Tibial nerve (tissue), 4 donors: ENCODE measurements around the gene TM2D3. TPM values are rescaled to one million over a fixed set of nuclear protein-coding genes. Genes with fewer than 3 reads are reported as not detected.

Source experiments
- DNase-seq, 2 donors: peaks; one replicate each; pipeline ENCODE4 v3.0.0-alpha.2; 2019; ENCODE audit warnings: low spot score in 2 of 2
- H3K27ac ChIP-seq, 4 donors: fragments of 200-600 bp; sonication (generic) in 3 of 4; one replicate each; pipeline ENCODE4 v1.5.1; 2017 to 2019; ENCODE audit warnings: mild to moderate bottlenecking in 1 of 4
- H3K27me3 ChIP-seq, 2 donors: fragments of 200-600 bp; sonication (generic) in 1 of 2; one replicate each; pipeline versions ENCODE4 v1.5.1 to v1.6.0; 2017 to 2019
- H3K36me3 ChIP-seq, 3 donors: fragments of 200-600 bp; sonication (generic); one replicate each; pipeline ENCODE4 v1.5.1; 2018 to 2019
- H3K4me1 ChIP-seq, 4 donors: fragments of 200-600 bp; sonication (generic) in 3 of 4; one replicate each; pipeline ENCODE4 v1.5.1; 2017 to 2019
- H3K4me3 ChIP-seq, 4 donors: fragments of 200-600 bp; sonication (generic) in 3 of 4; one replicate each; pipeline ENCODE4 v1.5.1; 2017 to 2019; ENCODE audit warnings: mild to moderate bottlenecking in 1 of 4, moderate library complexity in 1 of 4
- H3K9me3 ChIP-seq, 4 donors: fragments of 200-600 bp; sonication (generic) in 3 of 4; one replicate each; pipeline ENCODE4 v1.5.1; 2017 to 2019
- EP300 ChIP-seq, 2 donors: sonication (generic); formaldehyde crosslinking; IDR thresholded peaks; one replicate each; pipeline ENCODE4 v1.6.1; 2017; ENCODE audit warnings: antibody characterized with exemption in 2 of 2, mild to moderate bottlenecking in 1 of 2
- POLR2A ChIP-seq, 2 donors: fragments of 450-650 bp; IDR thresholded peaks; one replicate each; pipeline ENCODE4 v1.6.1; 2017; ENCODE audit warnings: antibody characterized with exemption in 2 of 2, mild to moderate bottlenecking in 2 of 2, moderate library complexity in 2 of 2
- WGBS, 2 donors: methylation state at CpG; one replicate each; pipeline ENCODE4 v1.1.5; 2018; 5-methylcytosine and 5-hydroxymethylcytosine counted together
- total RNA-seq, 4 donors: library from RNA; depleted of rRNA; stranded (reverse); fragments of >200 nt; gene quantifications; one replicate each; pipeline ENCODE4 v1.1.0, GENCODE V29; 2016
- TF ChIP-seq, protein P1 (sequence below), 5 experiments: fragments of 200-600 bp in 3 of 5; fragments of 450-650 bp in 2 of 5; sonication (generic) in 3 of 5; IDR thresholded peaks; one replicate each; pipeline ENCODE4 v1.5.1; 2016 to 2019; ENCODE audit warnings: antibody characterized with exemption in 5 of 5, mild to moderate bottlenecking in 3 of 5, moderate library complexity in 2 of 5

TM2D3 gene
- total RNA-seq = 10 to 100 TPM; 33.5 to 54.0 (median 40.9) TPM

GRCh38 chr15:101652098-101652785 is at the start of gene TM2D3:
TSS of gene TM2D3 (minus strand) at chr15:101652381. CDS start at chr15:101652361, 20 bp downstream.
- H3K27me3 ChIP-seq = no peaks in the 10 kb centered on the region
- DNase-seq = peak; percentile 86
- peaks cover 0 to 47% (median 26%) of the 10 kb centered on the region in 4 donors for H3K4me1 ChIP-seq
- H3K4me3 ChIP-seq = peak within 1 kb of the TSS; percentile 74 to 87 (median 79)
- peak within 1 kb of the TSS; percentile 92 to 98 (median 96) for H3K27ac ChIP-seq
- TF ChIP-seq, protein P1, sequence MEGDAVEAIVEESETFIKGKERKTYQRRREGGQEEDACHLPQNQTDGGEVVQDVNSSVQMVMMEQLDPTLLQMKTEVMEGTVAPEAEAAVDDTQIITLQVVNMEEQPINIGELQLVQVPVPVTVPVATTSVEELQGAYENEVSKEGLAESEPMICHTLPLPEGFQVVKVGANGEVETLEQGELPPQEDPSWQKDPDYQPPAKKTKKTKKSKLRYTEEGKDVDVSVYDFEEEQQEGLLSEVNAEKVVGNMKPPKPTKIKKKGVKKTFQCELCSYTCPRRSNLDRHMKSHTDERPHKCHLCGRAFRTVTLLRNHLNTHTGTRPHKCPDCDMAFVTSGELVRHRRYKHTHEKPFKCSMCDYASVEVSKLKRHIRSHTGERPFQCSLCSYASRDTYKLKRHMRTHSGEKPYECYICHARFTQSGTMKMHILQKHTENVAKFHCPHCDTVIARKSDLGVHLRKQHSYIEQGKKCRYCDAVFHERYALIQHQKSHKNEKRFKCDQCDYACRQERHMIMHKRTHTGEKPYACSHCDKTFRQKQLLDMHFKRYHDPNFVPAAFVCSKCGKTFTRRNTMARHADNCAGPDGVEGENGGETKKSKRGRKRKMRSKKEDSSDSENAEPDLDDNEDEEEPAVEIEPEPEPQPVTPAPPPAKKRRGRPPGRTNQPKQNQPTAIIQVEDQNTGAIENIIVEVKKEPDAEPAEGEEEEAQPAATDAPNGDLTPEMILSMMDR (IDR thresholded peaks at IDR 0.05) = peak; percentile 83 to 98 (median 88)
- TF ChIP-seq POLR2A (IDR thresholded peaks at IDR 0.05) = peak; percentile 91 to 98
- peak; percentile 75 to 97 for TF ChIP-seq EP300 (IDR thresholded peaks at IDR 0.05)
- WGBS, 2 donors = 0 to 1% methylated on average over 40 to 49 of the region's 75 CpGs
- H3K9me3 ChIP-seq = no peaks in the 10 kb centered on the region
- peaks cover 0 to 41% (median 0%) of the 10 kb centered on the region in 3 donors for H3K36me3 ChIP-seq

DNA sequence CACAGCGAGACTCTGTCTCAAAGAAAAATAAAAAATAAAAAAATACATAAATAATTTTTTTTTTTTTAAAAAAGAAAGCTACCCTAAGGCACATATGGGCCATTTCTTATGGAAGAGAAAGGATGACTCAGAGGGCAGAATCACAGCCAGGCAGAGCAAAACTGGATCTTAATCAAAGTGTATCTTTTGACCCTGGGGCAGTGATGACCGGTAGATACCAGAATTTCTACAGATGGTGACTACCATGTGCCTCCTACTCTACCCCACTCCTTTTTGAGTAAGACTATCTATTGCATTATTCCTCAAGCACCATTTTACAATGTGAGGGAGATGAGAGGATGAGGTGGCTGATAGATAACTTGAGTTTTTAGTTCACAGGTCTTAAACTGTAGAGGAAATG is 46.1 kb upstream of the TM2D3 start:
- DNase-seq = no peak
- TF ChIP-seq EP300 (IDR thresholded peaks at IDR 0.05) = no peak
- TF ChIP-seq POLR2A (IDR thresholded peaks at IDR 0.05) = no peak
- TF ChIP-seq, protein P1 (IDR thresholded peaks at IDR 0.05) = no peak
- Histone ChIP-seq H3K36me3 (peaks cover 0 to 95% (median 17%) of the 10 kb centered on the region in 3 donors), H3K9me3 (no peaks in the 10 kb centered on the region), H3K27ac (no peak overlapping the region), H3K4me3 (no peak overlapping the region), H3K27me3 (no peaks in the 10 kb centered on the region), H3K4me1 (peaks cover 0 to 7% (median 0%) of the 10 kb centered on the region in 4 donors)
- 84 to 85% methylated on average over 2 of the region's 2 CpGs for WGBS, 2 donors

- no peak overlapping the region for H3K27ac ChIP-seq
- WGBS, 2 donors = 93 to 95% methylated on average over 7 of the region's 7 CpGs
- peaks cover 0 to 94% (median 17%) of the 10 kb centered on the region in 3 donors for H3K36me3 ChIP-seq
- H3K9me3 ChIP-seq = no peaks in the 10 kb centered on the region
- no peak for DNase-seq
- H3K4me3 ChIP-seq = no peak overlapping the region
- H3K27me3 ChIP-seq = no peaks in the 10 kb centered on the region
- H3K4me1 ChIP-seq = peaks cover 0 to 3% (median 0%) of the 10 kb centered on the region in 4 donors
- TF ChIP-seq, protein P1 (IDR thresholded peaks at IDR 0.05) = no peak
- TF ChIP-seq EP300 (IDR thresholded peaks at IDR 0.05) = no peak
- no peak for TF ChIP-seq POLR2A (IDR thresholded peaks at IDR 0.05)
These were observed 45.3 kb upstream of the TM2D3 start for GRCh38 chr15:101697488-101697887.

- Histone ChIP-seq H3K27ac (no peak overlapping the region), H3K27me3 (no peaks in the 10 kb centered on the region), H3K4me3 (no peak overlapping the region), H3K36me3 (peaks cover 0 to 90% (median 17%) of the 10 kb centered on the region in 3 donors), H3K4me1 (no peaks in the 10 kb centered on the region), H3K9me3 (no peaks in the 10 kb centered on the region)
- TF ChIP-seq, protein P1 (IDR thresholded peaks at IDR 0.05) = no peak
- TF ChIP-seq POLR2A (IDR thresholded peaks at IDR 0.05) (no peak), EP300 (IDR thresholded peaks at IDR 0.05) (no peak)
- DNase-seq = no peak
- WGBS, 2 donors = 91 to 92% methylated on average over 1 of the region's 1 CpG
These were observed 44.6 kb upstream of the TM2D3 start for GRCh38 chr15:101696829-101697228.

- peaks cover 0 to 81% (median 10%) of the 10 kb centered on the region in 3 donors for H3K36me3 ChIP-seq
These were observed 42.1 kb upstream of the TM2D3 start for GRCh38 chr15:101694261-101694660.

More at GRCh38 chr15:101694261-101694660, 42.1 kb upstream of the TM2D3 start:
- Histone ChIP-seq H3K9me3 (no peaks in the 10 kb centered on the region), H3K27ac (no peak overlapping the region), H3K4me1 (no peaks in the 10 kb centered on the region), H3K27me3 (no peaks in the 10 kb centered on the region), H3K4me3 (no peak overlapping the region)
- WGBS, 2 donors = 91 to 96% methylated on average over 2 of the region's 2 CpGs
- TF ChIP-seq EP300 (IDR thresholded peaks at IDR 0.05) (no peak), POLR2A (IDR thresholded peaks at IDR 0.05) (no peak)
- TF ChIP-seq, protein P1 (IDR thresholded peaks at IDR 0.05) = no peak
- DNase-seq = no peak
